IPS-18a (cell line): ENCODE measurements around the gene SLC66A3.

Source experiments
- H3K27ac ChIP-seq: one replicate; pipeline ENCODE4 v1.5.1; 2013; ENCODE audit warnings: low read length
- H3K27me3 ChIP-seq: one replicate; pipeline ENCODE4 v1.6.1; 2013; ENCODE audit warnings: mild to moderate bottlenecking, low read length; ENCODE audit not compliant: control insufficient read depth, insufficient read depth
- H3K36me3 ChIP-seq: one replicate; pipeline ENCODE4 v1.6.1; 2013; ENCODE audit warnings: low read depth, low read length; ENCODE audit not compliant: control insufficient read depth
- H3K4me1 ChIP-seq: one replicate; pipeline ENCODE4 v1.6.1; 2013; ENCODE audit warnings: low read depth, low read length; ENCODE audit not compliant: control insufficient read depth
- H3K4me3 ChIP-seq: one replicate; pipeline ENCODE4 v1.5.1; 2013; ENCODE audit warnings: low read length
- H3K9ac ChIP-seq: one replicate; pipeline ENCODE4 v1.6.1; 2013; ENCODE audit warnings: mild to moderate bottlenecking, low read length, moderate library complexity
- H3K9me3 ChIP-seq: one replicate; pipeline ENCODE4 v1.6.1; 2013; ENCODE audit warnings: low read depth, low read length; ENCODE audit not compliant: control insufficient read depth

The SLC66A3 gene

DNA sequence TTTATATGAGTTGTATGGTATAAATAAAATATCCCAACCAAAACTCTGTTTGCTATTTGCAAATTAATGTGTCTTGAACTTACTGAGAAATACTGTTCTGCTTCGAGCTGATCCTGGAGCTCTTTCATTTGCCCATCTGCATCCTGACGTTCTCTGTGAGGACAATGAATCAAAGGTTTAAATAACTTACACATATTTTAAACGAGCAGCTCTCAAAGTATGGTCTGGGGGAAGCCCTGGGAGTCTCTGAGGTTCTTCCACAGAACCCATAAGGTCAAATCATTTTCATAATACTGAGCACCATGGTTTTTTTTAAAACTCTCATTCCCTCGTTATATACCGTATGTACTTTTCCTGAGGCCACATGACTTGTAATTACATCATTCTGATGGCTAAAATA is 46.7 kb downstream of the SLC66A3 start:
- H3K9ac ChIP-seq: no peak overlapping the region
- no peak overlapping the region for H3K27ac ChIP-seq
- H3K9me3 ChIP-seq: no peaks in the 10 kb centered on the region
- peaks cover 41% of the 10 kb centered on the region for H3K36me3 ChIP-seq
- no peaks in the 10 kb centered on the region for H3K27me3 ChIP-seq
- no peaks in the 10 kb centered on the region for H3K4me1 ChIP-seq
- H3K4me3 ChIP-seq: no peak overlapping the region

DNA sequence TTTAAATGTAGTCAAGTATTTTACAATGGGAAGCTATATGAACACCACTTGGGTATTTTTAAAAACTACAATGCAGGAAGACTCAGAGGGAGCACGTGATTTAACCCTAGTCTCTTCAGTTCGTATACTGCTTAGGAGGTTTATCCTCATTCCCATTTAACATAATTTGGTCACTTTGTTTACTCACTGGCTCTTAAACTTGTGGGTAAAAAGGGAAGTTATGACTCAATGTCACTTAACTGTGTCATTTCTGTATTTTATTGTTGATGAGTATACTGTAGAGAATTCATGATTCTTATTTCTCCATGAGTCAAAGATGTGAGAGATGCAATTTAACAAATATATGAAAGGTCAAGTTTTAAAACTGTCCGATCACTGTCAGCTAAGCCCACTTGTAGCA is 48.2 kb downstream of the SLC66A3 start:
- H3K36me3 ChIP-seq: peaks cover 34% of the 10 kb centered on the region
- no peak overlapping the region for H3K4me3 ChIP-seq
- H3K9me3 ChIP-seq: no peaks in the 10 kb centered on the region
- H3K9ac ChIP-seq: no peak overlapping the region
- H3K4me1 ChIP-seq: no peaks in the 10 kb centered on the region
- no peak overlapping the region for H3K27ac ChIP-seq
- no peaks in the 10 kb centered on the region for H3K27me3 ChIP-seq

DNA sequence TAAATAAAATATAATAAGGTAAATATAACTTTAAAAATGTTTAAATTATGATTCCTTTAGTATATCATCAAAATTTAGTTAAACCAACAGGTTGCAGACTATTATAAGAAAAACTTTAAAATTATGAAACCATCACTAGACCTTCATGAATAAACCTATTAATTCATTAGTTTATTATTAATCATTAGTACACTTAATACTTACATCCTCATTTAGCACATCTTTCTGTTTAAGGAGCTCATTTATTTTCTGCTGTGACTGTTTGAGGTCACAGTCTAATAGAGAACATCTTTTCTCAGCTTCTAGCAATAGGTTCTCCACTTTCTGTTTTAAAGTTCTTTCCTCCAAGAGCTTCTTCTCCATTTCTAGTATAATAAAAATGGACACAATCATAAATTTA is 52.8 kb downstream of the SLC66A3 start:
- Histone ChIP-seq H3K27ac (no peak overlapping the region), H3K9ac (no peak overlapping the region), H3K9me3 (no peaks in the 10 kb centered on the region), H3K4me1 (no peaks in the 10 kb centered on the region), H3K27me3 (no peaks in the 10 kb centered on the region), H3K36me3 (peaks cover 16% of the 10 kb centered on the region), H3K4me3 (no peak overlapping the region)

DNA sequence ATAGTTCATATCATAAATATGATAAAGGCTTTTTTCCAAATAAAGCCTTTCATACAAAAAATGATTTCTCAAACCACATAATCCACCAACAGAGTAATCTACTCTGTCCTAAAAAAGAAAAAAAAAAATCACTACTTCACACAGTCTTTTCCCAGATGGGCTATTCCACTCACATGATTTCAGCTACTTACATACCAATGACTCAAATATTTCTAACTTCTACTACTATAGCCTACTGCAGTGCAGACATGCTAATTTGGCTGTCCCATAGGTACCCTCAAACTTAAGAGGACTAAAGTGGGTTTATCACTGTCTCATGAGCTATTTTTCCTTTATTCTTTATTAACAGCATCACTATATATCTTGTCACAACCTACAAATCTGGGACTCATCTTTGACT is 57.4 kb downstream of the SLC66A3 start:
- peaks cover 34% of the 10 kb centered on the region for H3K36me3 ChIP-seq

DNA sequence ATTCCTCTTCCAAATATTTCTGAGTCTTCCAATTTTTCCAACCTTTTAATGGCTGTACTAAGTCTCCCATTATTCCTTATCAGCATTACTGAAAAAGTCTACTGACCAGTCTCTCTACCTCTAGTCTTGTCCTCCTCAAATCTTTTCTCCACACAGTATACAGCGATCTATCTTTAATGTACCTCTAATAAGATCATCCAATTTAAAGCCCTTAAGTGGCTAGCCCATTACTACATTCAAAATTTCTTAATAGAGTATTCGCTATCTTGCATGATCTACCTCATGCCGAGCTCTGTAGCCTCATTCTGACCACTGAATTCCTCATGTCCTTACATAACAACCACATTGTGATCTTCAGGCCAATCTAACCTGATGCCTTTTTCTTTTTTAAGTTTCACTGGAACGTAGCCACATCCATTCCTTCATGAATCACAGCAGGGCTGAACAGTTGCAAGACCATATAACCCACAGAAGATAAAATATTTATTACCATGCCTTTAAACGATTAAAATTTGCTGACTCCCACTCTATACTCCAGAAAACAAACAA is 57.9 kb downstream of the SLC66A3 start:
- H3K9me3 ChIP-seq: no peaks in the 10 kb centered on the region
- no peak overlapping the region for H3K4me3 ChIP-seq
- H3K36me3 ChIP-seq: peaks cover 34% of the 10 kb centered on the region
- H3K9ac ChIP-seq: no peak overlapping the region
- no peaks in the 10 kb centered on the region for H3K4me1 ChIP-seq
- H3K27ac ChIP-seq: no peak overlapping the region
- no peaks in the 10 kb centered on the region for H3K27me3 ChIP-seq

More for the DNA sequence above, 57.4 kb downstream of the SLC66A3 start:
- no peaks in the 10 kb centered on the region for H3K9me3 ChIP-seq
- no peak overlapping the region for H3K27ac ChIP-seq
- H3K27me3 ChIP-seq: no peaks in the 10 kb centered on the region
- H3K4me3 ChIP-seq: no peak overlapping the region
- no peaks in the 10 kb centered on the region for H3K4me1 ChIP-seq
- H3K9ac ChIP-seq: no peak overlapping the region

DNA sequence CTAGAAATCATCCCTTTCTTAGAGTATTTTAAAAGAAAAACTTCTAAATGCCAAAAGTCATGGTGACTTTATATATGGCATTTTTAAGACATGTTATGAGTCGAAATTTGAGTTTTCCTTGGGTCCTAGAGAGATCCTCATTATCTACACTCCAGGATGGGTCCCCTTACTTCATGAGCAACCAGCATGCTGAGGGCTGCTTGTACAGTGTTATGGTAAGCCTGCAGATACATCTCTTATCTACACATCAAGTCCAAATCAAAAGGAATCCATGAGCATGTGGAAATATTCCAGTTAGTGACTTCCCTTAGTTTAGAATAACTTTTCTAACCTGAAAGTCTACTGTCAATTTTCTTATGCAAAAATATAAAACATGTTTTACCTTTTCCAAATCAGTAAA is 58.7 kb downstream of the SLC66A3 start:
- Histone ChIP-seq H3K4me3 (no peak overlapping the region), H3K9me3 (no peaks in the 10 kb centered on the region), H3K27ac (no peak overlapping the region), H3K36me3 (peaks cover 40% of the 10 kb centered on the region), H3K27me3 (no peaks in the 10 kb centered on the region), H3K4me1 (no peaks in the 10 kb centered on the region), H3K9ac (no peak overlapping the region)

DNA sequence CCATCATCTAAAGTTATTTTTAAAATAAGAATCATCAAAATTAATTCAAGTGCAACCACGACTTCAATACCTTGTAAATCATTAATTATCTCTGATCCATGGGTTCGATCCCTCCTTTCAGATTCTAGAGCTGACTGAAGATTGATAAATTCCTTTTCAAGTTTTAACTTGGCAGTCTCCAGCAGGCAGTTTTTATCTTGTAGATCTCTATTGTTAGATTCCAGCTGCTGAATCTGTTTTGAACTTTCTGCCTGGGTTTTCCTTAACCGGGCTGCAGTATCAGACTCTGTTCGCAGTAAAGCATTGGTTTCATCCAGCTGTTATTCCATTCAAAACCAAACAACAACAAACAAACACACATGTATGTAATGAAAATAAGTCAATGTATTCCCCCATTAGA is 59.5 kb downstream of the SLC66A3 start:
- Histone ChIP-seq H3K4me3 (no peak overlapping the region), H3K9ac (no peak overlapping the region), H3K4me1 (no peaks in the 10 kb centered on the region), H3K27ac (no peak overlapping the region), H3K36me3 (peaks cover 42% of the 10 kb centered on the region), H3K27me3 (no peaks in the 10 kb centered on the region), H3K9me3 (no peaks in the 10 kb centered on the region)

DNA sequence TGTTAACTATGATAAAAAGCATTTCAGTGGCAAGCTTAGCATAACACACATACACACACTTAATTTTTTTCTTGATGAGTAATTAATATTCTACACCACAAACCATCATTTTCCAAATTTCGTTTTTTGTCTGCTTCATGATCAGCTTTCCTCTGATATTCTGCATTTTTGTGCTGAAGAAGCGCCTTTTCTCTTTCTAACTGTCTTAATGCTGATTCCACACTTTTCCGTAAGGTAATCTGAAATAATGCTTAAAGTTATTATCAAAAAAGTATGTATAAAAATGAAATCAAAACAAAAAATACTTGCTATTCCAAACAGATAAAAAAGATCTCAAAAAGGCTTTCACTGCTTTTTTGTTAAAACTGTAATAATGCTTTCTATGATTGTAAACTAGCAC is 60.1 kb downstream of the SLC66A3 start:
- Histone ChIP-seq H3K9me3 (no peaks in the 10 kb centered on the region), H3K36me3 (peaks cover 39% of the 10 kb centered on the region), H3K4me3 (no peak overlapping the region)

DNA sequence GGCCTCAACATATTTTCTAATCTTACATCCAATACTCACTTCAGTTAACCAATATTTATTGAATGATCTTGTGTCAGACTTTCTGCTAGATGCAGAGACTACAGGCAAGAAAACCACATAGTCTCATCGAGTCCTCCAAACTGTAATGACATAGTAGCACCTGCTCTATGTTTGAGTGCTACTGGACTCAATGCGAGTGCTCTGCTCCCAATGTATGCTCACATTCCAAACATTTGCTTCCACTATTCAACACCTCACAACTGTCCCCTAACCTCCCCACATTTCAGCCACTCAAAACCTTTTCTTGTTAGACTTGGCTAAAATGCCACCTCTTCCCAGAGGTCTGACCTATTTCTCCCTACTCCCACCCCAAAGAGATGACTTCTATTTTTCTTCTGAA is 65.2 kb downstream of the SLC66A3 start:
- Histone ChIP-seq H3K36me3 (peaks cover 23% of the 10 kb centered on the region), H3K9me3 (no peaks in the 10 kb centered on the region), H3K27me3 (no peaks in the 10 kb centered on the region), H3K4me1 (peaks cover 22% of the 10 kb centered on the region), H3K9ac (no peak overlapping the region), H3K4me3 (no peak overlapping the region), H3K27ac (no peak overlapping the region)

More for the DNA sequence above, 60.1 kb downstream of the SLC66A3 start:
- no peak overlapping the region for H3K9ac ChIP-seq
- no peaks in the 10 kb centered on the region for H3K4me1 ChIP-seq
- no peak overlapping the region for H3K27ac ChIP-seq
- H3K27me3 ChIP-seq: no peaks in the 10 kb centered on the region

DNA sequence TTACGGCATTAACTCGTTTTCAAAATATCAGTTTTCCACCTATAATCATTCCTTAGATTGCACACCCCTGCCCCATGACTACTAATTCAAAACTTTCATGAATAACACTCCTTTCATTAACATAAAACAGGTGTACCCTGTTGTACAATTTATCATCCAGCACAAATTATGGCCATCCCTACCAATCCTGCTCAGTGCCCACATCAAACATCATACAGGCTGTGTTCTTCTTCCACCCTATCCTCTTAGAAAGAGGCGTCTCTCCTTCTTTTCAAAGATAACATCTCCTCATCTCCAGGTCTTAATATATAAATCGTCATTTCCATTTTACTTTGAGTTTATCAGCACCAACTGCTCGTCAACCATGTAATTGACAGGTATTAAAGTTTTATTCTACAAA is 67.6 kb downstream of the SLC66A3 start:
- Histone ChIP-seq H3K27me3 (no peaks in the 10 kb centered on the region), H3K4me3 (no peak overlapping the region), H3K9ac (no peak overlapping the region), H3K36me3 (peaks cover 13% of the 10 kb centered on the region), H3K9me3 (no peaks in the 10 kb centered on the region), H3K4me1 (peaks cover 22% of the 10 kb centered on the region), H3K27ac (no peak overlapping the region)

DNA sequence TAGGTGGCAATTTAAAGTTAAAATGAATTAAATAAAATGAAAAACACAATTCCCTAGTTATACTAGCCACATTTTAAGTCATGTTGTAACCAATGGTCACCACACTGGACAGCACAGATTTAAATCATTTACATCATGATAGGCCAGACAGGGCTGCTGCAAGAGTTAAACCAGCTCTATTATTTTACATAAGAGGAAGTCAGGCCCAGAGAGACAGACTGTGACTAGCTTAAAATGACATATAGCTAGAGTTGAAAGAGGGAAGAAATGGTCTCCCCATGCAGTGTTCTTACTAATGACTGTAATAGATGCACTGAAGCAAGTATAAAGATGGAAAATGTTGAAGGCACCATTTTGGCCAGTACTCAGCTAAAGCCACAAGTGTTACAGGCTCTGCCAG is 69.6 kb downstream of the SLC66A3 start:
- no peaks in the 10 kb centered on the region for H3K9me3 ChIP-seq
- no peak overlapping the region for H3K9ac ChIP-seq
- H3K4me1 ChIP-seq: peaks cover 22% of the 10 kb centered on the region
- no peak overlapping the region for H3K4me3 ChIP-seq
- no peak overlapping the region for H3K27ac ChIP-seq
- H3K36me3 ChIP-seq: peaks cover 5% of the 10 kb centered on the region
- no peaks in the 10 kb centered on the region for H3K27me3 ChIP-seq

DNA sequence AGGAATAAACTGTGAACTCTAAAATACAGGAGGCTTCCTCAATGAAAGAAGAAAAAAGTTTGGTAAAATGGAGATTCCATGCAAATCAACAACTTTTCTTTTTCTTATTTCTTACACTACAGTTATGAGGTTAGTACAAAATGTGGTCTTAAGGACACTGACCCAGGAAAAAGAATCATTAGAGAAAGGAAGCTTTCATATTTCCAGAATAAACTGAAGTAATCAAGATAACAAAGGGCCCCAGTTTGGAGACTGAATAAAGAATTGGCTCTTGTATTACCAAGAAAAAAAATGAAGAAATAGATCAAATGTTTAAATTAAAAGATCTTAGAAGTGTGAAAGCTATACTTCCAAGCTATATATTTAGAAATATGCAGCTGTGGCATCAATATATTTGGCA is 72.3 kb downstream of the SLC66A3 start:
- Histone ChIP-seq H3K9me3 (no peaks in the 10 kb centered on the region), H3K4me1 (peaks cover 22% of the 10 kb centered on the region), H3K27me3 (no peaks in the 10 kb centered on the region), H3K9ac (no peak overlapping the region), H3K36me3 (no peaks in the 10 kb centered on the region), H3K27ac (no peak overlapping the region), H3K4me3 (no peak overlapping the region)
